Midbrain (tissue), 1 donor: Measurements from ENCODE around the gene CAPZB.

Experiments
- DNase-seq: peaks from one replicate; lab custom pipeline; 2025; lab: John Stamatoyannopoulos, UW

Gene CAPZB

GRCh38 chr1:19429611-19430010, 55.7 kb downstream of the CAPZB start:
- DNase-seq, result no peak

GRCh38 chr1:19427087-19427781, 58.1 kb downstream of the CAPZB start:
- no peak for DNase-seq

- no peak for DNase-seq
Measured at GRCh38 chr1:19426294-19427086, 58.8 kb downstream of the CAPZB start.

GRCh38 chr1:19425646-19426239, 59.6 kb downstream of the CAPZB start:
- no peak for DNase-seq

- peak; percentile 55 for DNase-seq
Measured at GRCh38 chr1:19424651-19425570, 60.4 kb downstream of the CAPZB start.

GRCh38 chr1:19423130-19423529, 62.2 kb downstream of the CAPZB start:
- no peak for DNase-seq

GRCh38 chr1:19421365-19421764, 64.0 kb downstream of the CAPZB start:
- DNase-seq, result no peak

- DNase-seq, result no peak
Measured at GRCh38 chr1:19420606-19421005, 64.7 kb downstream of the CAPZB start.

GRCh38 chr1:19419691-19420090, 65.6 kb downstream of the CAPZB start:
- DNase-seq, result no peak

GRCh38 chr1:19418503-19418971, 66.8 kb downstream of the CAPZB start:
- no peak for DNase-seq

GRCh38 chr1:19416921-19417470, 68.3 kb downstream of the CAPZB start:
- no peak for DNase-seq

- DNase-seq, result no peak
Measured at GRCh38 chr1:19416145-19416544, 69.2 kb downstream of the CAPZB start.

- DNase-seq, result peak; percentile 66
Measured at GRCh38 chr1:19414515-19415121, 70.7 kb downstream of the CAPZB start.

- DNase-seq, result no peak
Measured at GRCh38 chr1:19413999-19414398, 71.3 kb downstream of the CAPZB start.

- DNase-seq, result no peak
Measured at GRCh38 chr1:19412654-19413053, 72.7 kb downstream of the CAPZB start.

- no peak for DNase-seq
Measured at GRCh38 chr1:19411612-19412011, 73.7 kb downstream of the CAPZB start.

GRCh38 chr1:19410393-19410792, 74.9 kb downstream of the CAPZB start:
- DNase-seq, result no peak

- DNase-seq, result no peak
Measured at GRCh38 chr1:19409477-19410341, 75.6 kb downstream of the CAPZB start.

- DNase-seq, result no peak
Measured at GRCh38 chr1:19407494-19408096, 77.7 kb downstream of the CAPZB start.

- no peak for DNase-seq
Measured at GRCh38 chr1:19406680-19407079, 78.7 kb downstream of the CAPZB start.
